GM19452 (cell line): ENCODE measurements around the gene TAF4B.
"Not testable (repeated sequence)": the region's sequence is repeated elsewhere in the genome, so short reads cannot be mapped to it uniquely, and the experiment has no call there.

Source experiments
- ATAC-seq: cut with Tn5 transposase; IDR thresholded peaks from one replicate; pipeline ENCODE4 v1.9.1; 2021; ENCODE audit not compliant: unreplicated experiment

TAF4B gene

DNA sequence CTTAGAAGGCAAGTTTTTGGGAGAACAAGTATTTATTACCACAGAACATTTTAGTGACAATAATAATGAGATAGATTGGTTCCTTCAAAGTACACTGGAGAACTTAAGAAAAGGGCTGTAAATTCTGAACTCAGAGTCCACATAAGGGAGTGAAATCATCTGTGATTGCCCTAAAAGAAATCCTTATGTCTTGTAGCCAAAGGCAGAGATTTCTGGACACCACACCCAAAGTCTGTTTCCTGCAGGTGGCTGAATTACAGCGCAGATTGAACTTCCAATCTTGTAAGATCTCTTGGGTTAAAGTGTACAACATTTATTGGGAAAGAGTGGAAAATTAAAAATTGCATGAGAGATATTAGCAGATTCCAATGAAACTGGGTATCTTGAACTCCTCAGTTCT, 143.8 kb downstream of the TAF4B start:
- no peak for ATAC-seq

DNA sequence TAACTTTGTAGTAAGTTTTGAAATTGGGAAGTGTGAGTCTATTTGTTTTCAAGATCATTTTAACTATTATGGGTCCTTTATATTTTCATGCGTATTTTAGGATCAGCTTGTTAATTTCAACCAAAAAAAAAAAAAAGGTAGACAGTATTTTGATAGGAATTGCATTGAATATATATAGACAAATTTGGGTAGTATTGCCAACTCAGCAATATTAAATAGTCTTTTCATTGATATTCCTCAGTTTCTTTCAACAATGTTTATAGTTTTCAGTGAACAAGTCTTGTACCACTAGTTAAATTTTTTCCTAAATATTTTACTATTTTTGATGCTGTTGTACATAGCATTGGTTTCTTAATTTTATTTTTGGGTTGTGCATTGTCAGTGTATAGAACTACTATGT, 149.9 kb downstream of the TAF4B start:
- no peak for ATAC-seq

GRCh38 chr18:26378701-26379100, 152.5 kb downstream of the TAF4B start:
- ATAC-seq = no peak

GRCh38 chr18:26381555-26381954, 155.3 kb downstream of the TAF4B start:
- not testable (repeated sequence) for ATAC-seq

DNA sequence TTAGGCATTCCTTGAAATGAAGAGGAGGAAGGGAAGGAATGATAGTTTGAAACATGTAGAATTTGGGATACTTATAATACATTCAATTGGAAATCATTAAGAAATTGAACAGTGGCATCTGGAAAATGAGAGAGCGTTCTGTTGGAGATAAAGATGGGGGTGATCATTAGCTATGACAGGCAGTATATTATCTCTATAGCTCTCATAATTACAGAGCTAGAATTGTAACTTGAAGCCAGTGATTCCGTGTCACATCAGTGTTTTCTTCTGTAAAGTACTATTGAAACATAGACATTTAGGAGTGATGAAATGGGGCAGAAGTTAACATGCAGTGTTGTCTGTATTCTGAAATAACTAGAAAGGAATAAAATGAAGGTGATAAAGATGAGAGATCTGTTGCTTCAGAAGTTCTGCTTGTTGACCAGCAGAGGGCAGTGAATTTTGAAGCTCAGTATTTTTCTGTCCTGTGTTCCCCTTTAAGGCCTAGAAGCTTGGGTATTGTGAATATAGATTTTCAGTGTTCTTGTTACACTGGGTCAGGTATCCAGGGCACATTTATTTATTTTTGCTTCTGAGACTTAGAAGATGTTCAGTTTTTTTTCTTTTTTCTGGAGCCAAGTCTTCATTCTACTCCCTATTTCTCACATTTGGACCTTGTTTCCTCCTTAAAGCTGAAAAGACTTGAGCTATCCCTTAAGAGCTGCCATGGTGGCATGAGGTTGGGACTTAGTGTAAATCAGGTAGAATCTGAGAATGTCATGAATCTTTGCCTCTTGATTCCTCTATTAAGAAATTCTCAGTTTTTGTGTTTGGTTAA, 157.4 kb downstream of the TAF4B start:
- peak; percentile 81 for ATAC-seq

DNA sequence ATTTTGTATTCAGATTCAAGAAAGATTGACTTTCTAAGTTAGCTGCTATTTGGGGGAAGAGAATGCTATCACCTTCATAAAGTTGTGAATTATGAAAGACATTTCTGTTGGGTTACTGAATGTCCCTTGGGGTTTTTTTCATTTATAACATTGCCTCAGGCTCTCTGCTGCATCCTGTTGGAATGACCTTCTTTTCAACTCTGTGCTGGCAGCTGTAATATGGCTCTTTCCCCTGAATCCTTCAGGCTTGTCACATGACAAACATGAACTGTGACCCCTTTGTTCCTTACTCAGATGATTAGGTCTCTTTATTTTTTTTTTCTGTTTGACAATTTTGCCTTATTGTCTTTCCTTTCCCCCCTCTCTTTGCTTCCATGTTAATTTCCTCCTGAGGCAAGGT, 159.8 kb downstream of the TAF4B start:
- no peak for ATAC-seq

GRCh38 chr18:26386441-26386840, 160.2 kb downstream of the TAF4B start:
- no peak for ATAC-seq

DNA sequence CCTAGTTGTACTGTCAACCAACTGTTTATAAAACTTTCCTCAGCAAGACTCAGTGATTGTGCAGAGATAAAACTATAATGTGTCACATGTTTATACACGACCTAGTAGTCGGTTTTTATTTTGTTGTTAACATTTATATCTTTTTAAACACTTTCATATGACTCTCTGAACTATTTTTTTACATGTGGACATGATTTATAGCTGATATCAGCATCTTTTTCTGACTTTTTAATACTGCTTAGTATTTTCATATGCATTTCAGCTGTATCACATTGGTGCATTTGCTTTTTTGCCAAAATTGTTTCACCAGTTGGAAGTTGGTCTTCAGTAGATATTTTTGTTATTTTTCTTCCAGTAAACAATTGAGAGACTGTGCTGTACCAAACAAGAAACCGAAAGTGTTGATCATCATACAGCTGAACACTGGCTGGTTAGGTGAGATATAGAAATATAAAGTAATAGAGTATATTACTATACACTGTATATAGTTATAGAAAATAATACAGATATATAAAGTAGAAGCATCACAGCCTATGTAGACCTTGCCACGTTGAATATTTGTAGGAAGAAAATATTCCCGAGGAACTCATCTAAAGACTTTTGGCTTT, 167.9 kb downstream of the TAF4B start:
- no peak for ATAC-seq

DNA sequence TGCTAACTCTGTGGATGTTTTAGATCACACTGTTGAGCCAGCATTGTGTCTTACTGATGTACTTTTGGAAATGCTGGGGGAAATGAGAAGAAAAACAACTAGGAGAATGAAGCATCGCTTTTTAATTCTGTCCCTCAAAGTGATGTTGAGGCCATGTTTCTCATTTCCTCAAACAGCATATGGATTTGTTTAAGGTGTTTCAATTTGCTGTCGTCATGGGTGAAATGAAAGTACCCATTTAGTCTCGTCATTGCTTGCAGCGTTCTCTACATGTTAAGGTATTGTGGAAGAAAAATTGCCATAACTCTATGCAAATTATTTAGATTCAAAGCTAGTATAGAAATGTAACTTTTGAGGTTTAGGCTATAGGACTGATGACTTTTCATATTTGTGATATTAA, 170.8 kb downstream of the TAF4B start:
- ATAC-seq = no peak

- no peak for ATAC-seq
Observed at GRCh38 chr18:26403491-26403890, 177.2 kb downstream of the TAF4B start.

DNA sequence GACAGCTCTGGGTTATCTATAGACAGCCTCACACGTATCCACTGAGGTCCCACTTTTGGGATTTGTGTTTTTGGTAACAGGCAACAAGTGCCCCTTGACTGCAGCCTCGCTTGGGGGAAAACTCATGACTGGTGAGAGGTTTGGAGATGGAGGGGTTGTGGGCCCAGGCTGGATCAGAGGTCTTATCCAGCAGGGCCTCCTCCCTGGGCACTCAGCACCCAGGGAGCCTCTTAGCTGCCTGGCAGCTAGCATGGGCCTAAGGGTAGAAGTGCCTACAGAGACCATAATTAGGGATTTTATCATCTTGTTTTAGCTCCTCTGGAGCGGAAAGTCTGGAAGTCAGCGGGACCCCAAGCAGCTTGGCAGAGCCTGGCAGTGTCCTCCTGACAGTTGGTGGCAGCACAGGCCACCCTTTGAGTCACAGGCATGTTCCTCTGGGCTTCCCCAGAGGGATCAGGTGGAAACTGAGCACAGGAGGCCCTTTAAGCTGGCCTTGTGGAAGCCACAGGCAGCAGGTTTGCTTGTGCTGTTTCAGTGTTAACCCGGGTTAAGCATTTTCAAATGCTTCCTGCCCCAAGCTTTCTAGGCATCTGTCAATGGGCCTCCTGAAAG, 179.1 kb downstream of the TAF4B start:
- peak; percentile 79 for ATAC-seq

DNA sequence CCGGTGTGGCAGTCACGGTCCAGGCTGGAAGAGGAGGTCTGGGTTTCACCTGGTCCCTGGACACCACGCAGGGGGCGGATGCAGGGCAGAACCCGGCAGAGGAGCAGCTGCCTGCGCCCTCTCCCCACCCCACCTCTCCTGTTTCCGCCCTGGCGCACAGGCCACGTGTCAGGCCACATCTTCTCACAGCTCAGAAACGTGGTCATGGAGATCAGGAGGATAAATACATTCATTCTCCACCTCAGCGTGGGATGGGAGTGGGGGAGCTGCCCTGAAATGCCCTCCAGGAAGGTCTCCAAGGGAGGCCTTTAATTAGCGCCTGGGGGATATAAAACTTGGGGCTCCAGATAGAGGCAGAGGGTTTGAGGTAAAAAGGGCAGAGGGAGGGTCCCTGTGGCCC, 180.1 kb downstream of the TAF4B start:
- ATAC-seq = no peak

- no peak for ATAC-seq
Observed at GRCh38 chr18:26406854-26407517, 180.7 kb downstream of the TAF4B start.

GRCh38 chr18:26407736-26408601, 181.7 kb downstream of the TAF4B start:
- no peak for ATAC-seq

- ATAC-seq = no peak
Observed at GRCh38 chr18:26409091-26409490, 182.8 kb downstream of the TAF4B start.

DNA sequence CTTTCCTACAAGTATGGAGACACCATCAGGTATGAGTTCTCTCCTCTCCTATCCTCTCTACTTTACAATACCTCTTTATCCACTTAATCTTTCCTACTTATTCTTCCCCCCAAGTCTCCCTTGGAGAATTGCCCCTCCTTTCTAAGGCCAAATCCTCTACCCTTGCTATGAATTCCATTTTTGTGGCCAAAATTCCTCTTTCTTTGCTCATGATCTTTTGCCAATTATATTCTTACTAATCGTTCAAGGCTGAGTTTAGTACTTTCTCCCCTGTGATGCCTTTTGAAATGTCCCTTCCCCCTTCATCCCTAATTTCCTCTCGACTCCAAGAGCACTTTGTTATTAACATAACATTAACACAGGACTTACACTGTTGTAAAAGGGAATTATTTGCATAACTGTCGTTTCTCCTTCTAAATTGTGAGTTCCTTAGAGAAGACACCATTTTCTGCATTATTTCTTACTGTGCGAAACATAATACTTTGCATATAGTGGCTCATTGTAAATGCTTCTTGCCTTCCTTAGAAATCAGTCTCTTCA, 188.7 kb downstream of the TAF4B start:
- no peak for ATAC-seq

GRCh38 chr18:26415631-26416030, 189.4 kb downstream of the TAF4B start:
- no peak for ATAC-seq

GRCh38 chr18:26416652-26417150, 190.5 kb downstream of the TAF4B start:
- ATAC-seq = no peak

DNA sequence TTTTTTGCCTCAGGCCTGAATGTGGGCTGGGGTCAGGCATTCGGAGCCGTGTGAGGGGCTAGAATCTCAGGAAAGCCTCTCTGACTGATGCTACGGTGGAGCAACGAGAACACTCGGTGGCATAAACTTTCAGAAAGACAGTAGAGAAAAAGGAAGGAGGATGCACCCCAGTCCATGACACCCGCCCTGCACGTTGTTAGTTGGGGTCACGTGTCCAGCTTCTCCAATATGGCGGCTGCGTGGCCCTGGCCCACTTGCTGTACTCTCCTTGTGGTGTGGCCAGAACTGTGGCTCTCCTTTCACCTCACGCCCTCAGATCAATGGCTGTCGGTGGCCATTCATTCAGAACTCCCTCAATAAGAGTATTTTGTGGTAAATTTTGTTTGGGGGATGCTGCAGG, 190.9 kb downstream of the TAF4B start:
- ATAC-seq = no peak

GRCh38 chr18:26418225-26418624, 192.0 kb downstream of the TAF4B start:
- no peak for ATAC-seq
